IMR-90 (cell line): Measurements from ENCODE around the gene COL1A1. TPM values are rescaled to one million over a fixed set of nuclear protein-coding genes. Genes with fewer than 3 reads are reported as not detected.

ENCODE experiments used
- ATAC-seq: fragments of 200-7000 bp; cut with Tn5 transposase; 2 replicates; pipeline ENCODE4 v1.9.1; 2020; ENCODE audit warnings: low read depth, mild to moderate bottlenecking, moderate library complexity
- BruUV-seq: library from RNA; stranded (reverse); fragments of 400-500 nt; replicated peaks from 2 replicates; lab custom pipeline; 2021; lab: Mats Ljungman, UMichigan
- CTCF ChIA-PET: fragments of 300-600 bp; formaldehyde crosslinking; extraction: SDS; loops from one replicate; lab custom pipeline; 2021; ENCODE audit warnings: antibody characterized with exemption; lab: Yijun Ruan, JAX
- POLR2A ChIA-PET: fragments of 300-600 bp; sonication (Branson Sonifier 250); formaldehyde crosslinking; loops from one replicate; lab custom pipeline; 2022; ENCODE audit warnings: antibody characterized with exemption; ENCODE audit not compliant: unreplicated experiment; lab: Charles Lee
- DNase-seq: peaks from one replicate; pipeline ENCODE4 v3.0.0; 2013
- H2AFZ ChIP-seq: replicated peaks from 2 replicates; pipeline ENCODE3; 2013; ENCODE audit warnings: low read length, mild to moderate bottlenecking; ENCODE audit not compliant: poor library complexity
- H2AK5ac ChIP-seq: 2 replicates; pipeline ENCODE4 v1.6.1; 2013; ENCODE audit warnings: low read depth, low read length, inconsistent platforms
- H2AK9ac ChIP-seq: replicated peaks from 2 replicates; pipeline ENCODE3; 2013; ENCODE audit warnings: mild to moderate bottlenecking, low read depth, low read length, moderate library complexity; ENCODE audit not compliant: poor library complexity
- H2BK120ac ChIP-seq: 2 replicates; pipeline ENCODE4 v1.6.1; 2013; ENCODE audit warnings: low read depth, low read length, inconsistent platforms
- H2BK15ac ChIP-seq: 3 replicates; pipeline ENCODE4 v1.6.1; 2013; ENCODE audit warnings: low read depth, low read length, inconsistent platforms
- H2BK20ac ChIP-seq: 2 replicates; pipeline ENCODE4 v1.6.1; 2013; ENCODE audit warnings: low read depth, mild to moderate bottlenecking, inconsistent platforms, low read length, moderate library complexity
- H2BK5ac ChIP-seq: 2 replicates; pipeline ENCODE4 v1.6.1; 2013; ENCODE audit warnings: mild to moderate bottlenecking, low read depth, low read length, inconsistent platforms; ENCODE audit not compliant: poor library complexity, severe bottlenecking
- H3K14ac ChIP-seq: replicated peaks from 2 replicates; pipeline ENCODE4 v1.6.1; 2013; ENCODE audit warnings: low read depth, low read length, inconsistent platforms
- H3K18ac ChIP-seq: 2 replicates; pipeline ENCODE4 v1.6.1; 2013; ENCODE audit warnings: low read depth, low read length, control low read depth
- H3K23ac ChIP-seq: 2 replicates; pipeline ENCODE4 v1.6.1; 2013; ENCODE audit warnings: low read depth, low read length, inconsistent platforms
- H3K27ac ChIP-seq: 2 replicates; pipeline ENCODE4 v1.5.1; 2013; ENCODE audit warnings: mild to moderate bottlenecking, control low read depth, low read length; ENCODE audit not compliant: insufficient read depth
- H3K27me3 ChIP-seq: 2 replicates; pipeline ENCODE4 v1.6.1; 2013; ENCODE audit warnings: low read length; ENCODE audit not compliant: control insufficient read depth, insufficient read depth
- H3K36me3 ChIP-seq: 2 replicates; pipeline ENCODE4 v1.6.1; 2013; ENCODE audit warnings: low read length, mixed read lengths; ENCODE audit not compliant: control insufficient read depth, insufficient read depth
- H3K4ac ChIP-seq: 2 replicates; pipeline ENCODE4 v1.6.1; 2013; ENCODE audit warnings: low read depth, low read length, inconsistent platforms
- H3K4me1 ChIP-seq: 2 replicates; pipeline ENCODE4 v1.6.1; 2013; ENCODE audit warnings: low read length, mixed read lengths; ENCODE audit not compliant: control insufficient read depth, insufficient read depth
- H3K4me2 ChIP-seq: 2 replicates; pipeline ENCODE4 v1.6.1; 2013; ENCODE audit warnings: low read depth, mild to moderate bottlenecking, control low read depth, low read length, moderate library complexity
- H3K4me3 ChIP-seq: 2 replicates; pipeline ENCODE4 v1.5.1; 2013; ENCODE audit warnings: low read depth, mild to moderate bottlenecking, control low read depth, low read length, moderate library complexity; ENCODE audit not compliant: insufficient read depth
- H3K56ac ChIP-seq: 2 replicates; pipeline ENCODE4 v1.6.1; 2013; ENCODE audit warnings: low read length, inconsistent platforms; ENCODE audit not compliant: insufficient read depth; ENCODE audit errors: extremely low read depth
- H3K79me1 ChIP-seq, 2 experiments: 2 replicates each; pipeline ENCODE4 v1.6.1; 2013; ENCODE audit warnings: low read length in 2 of 2, inconsistent platforms in 1 of 2, low read depth in 1 of 2
- H3K9ac ChIP-seq: 2 replicates; pipeline ENCODE4 v1.6.1; 2013; ENCODE audit warnings: low read depth, low read length, control low read depth
- H3K9me1 ChIP-seq: 2 replicates; pipeline ENCODE4 v1.6.1; 2013; ENCODE audit warnings: low read length, inconsistent platforms; ENCODE audit not compliant: insufficient read depth
- H3K9me3 ChIP-seq: 2 replicates; pipeline ENCODE4 v1.6.1; 2013; ENCODE audit warnings: low read length; ENCODE audit not compliant: control insufficient read depth, insufficient read depth
- H4K20me1 ChIP-seq: 2 replicates; pipeline ENCODE4 v1.6.1; 2013; ENCODE audit warnings: low read length, inconsistent platforms; ENCODE audit not compliant: insufficient read depth
- H4K5ac ChIP-seq: 2 replicates; pipeline ENCODE4 v1.6.1; 2013; ENCODE audit warnings: mild to moderate bottlenecking, low read depth, low read length, control low read depth
- H4K8ac ChIP-seq, 2 experiments: 2 replicates each; pipeline ENCODE4 v1.6.1; 2013; ENCODE audit warnings: low read depth in 2 of 2, low read length in 2 of 2, control low read depth in 1 of 2, inconsistent platforms in 1 of 2
- H4K91ac ChIP-seq: 2 replicates; pipeline ENCODE4 v1.6.1; 2013; ENCODE audit warnings: low read depth, low read length, inconsistent platforms; ENCODE audit not compliant: insufficient read depth
- CEBPB ChIP-seq: IDR thresholded peaks from 2 replicates; pipeline ENCODE4 v1.6.1; 2012; ENCODE audit warnings: low read depth, low read length, improper control_type of control experiment
- CHD1 ChIP-seq: IDR thresholded peaks from 2 replicates; pipeline ENCODE4 v1.6.1; 2012; ENCODE audit warnings: low read depth, low read length, improper control_type of control experiment
- CTCF ChIP-seq: conservative IDR thresholded peaks from 2 replicates; pipeline ENCODE4 v1.5.1; 2012; ENCODE audit warnings: mild to moderate bottlenecking, low read depth, low read length, improper control_type of control experiment
- ELK1 ChIP-seq: fragments of 150-350 bp; IDR thresholded peaks from 2 replicates; pipeline ENCODE4 v1.6.1; 2016; ENCODE audit warnings: low read depth, mild to moderate bottlenecking, low read length, moderate library complexity, borderline replicate concordance
- FOS ChIP-seq: fragments of 150-350 bp; IDR thresholded peaks from 2 replicates; pipeline ENCODE4 v1.6.1; 2016; ENCODE audit warnings: low read depth, low read length
- MAFK ChIP-seq: IDR thresholded peaks from 2 replicates; pipeline ENCODE4 v1.6.1; 2012; ENCODE audit warnings: low read depth, low read length, improper control_type of control experiment
- MAZ ChIP-seq: IDR thresholded peaks from 2 replicates; pipeline ENCODE4 v1.6.1; 2012; ENCODE audit warnings: low read depth, mild to moderate bottlenecking, low read length, improper control_type of control experiment, moderate library complexity, borderline replicate concordance
- MXI1 ChIP-seq: IDR thresholded peaks from 2 replicates; pipeline ENCODE4 v1.6.1; 2012; ENCODE audit warnings: low read depth, mild to moderate bottlenecking, low read length, moderate library complexity, borderline replicate concordance
- NFE2L2 ChIP-seq: fragments of 150-350 bp; IDR thresholded peaks from 2 replicates; pipeline ENCODE4 v1.6.1; 2016; ENCODE audit warnings: low read depth, mild to moderate bottlenecking, low read length
- POLR2A ChIP-seq: IDR thresholded peaks from 2 replicates; pipeline ENCODE4 v1.6.1; 2012; ENCODE audit warnings: mild to moderate bottlenecking, low read depth, low read length
- RAD21 ChIP-seq: IDR thresholded peaks from 2 replicates; pipeline ENCODE4 v1.6.1; 2012; ENCODE audit warnings: low read length, improper control_type of control experiment
- RCOR1 ChIP-seq: IDR thresholded peaks from 2 replicates; pipeline ENCODE4 v1.6.1; 2012; ENCODE audit warnings: mild to moderate bottlenecking, low read length, improper control_type of control experiment; ENCODE audit not compliant: insufficient replicate concordance
- RFX5 ChIP-seq: IDR thresholded peaks from 2 replicates; pipeline ENCODE4 v1.8.0; 2012; ENCODE audit warnings: low read depth, mild to moderate bottlenecking, low read length, moderate library complexity
- USF2 ChIP-seq: fragments of 150-350 bp; IDR thresholded peaks from 2 replicates; pipeline ENCODE4 v1.6.1; 2017; ENCODE audit warnings: mild to moderate bottlenecking, antibody characterized with exemption, low read length, low read depth
- WGBS, 2 experiments: methylation state at CpG; one replicate each; pipeline versions ENCODE4 v1.1.5 to v1.1.7; 2013; ENCODE audit warnings: missing lambda C conversion rate in 2 of 2; ENCODE audit not compliant: insufficient read length in 1 of 2; ENCODE audit errors: extremely low coverage in 2 of 2; 5-methylcytosine and 5-hydroxymethylcytosine counted together
- dilution Hi-C: fragments of 300-500 bp; cut with HindIII; formaldehyde crosslinking; loops from one replicate; pipeline ENCODE4 v1.14.3; 2018; ENCODE audit warnings: low sequenced_read_pairs; ENCODE audit not compliant: unreplicated experiment
- in situ Hi-C: fragments of 300-500 bp; cut with MboI; formaldehyde crosslinking; loops from 3 replicates; pipeline ENCODE4 v1.14.3; 2019; ENCODE audit warnings: low sequenced_read_pairs, inconsistent platforms, mixed read lengths
- intact Hi-C: fragments of 100-400 bp; cut with micrococcal nuclease; formaldehyde crosslinking; loops from 2 replicates; pipeline ENCODE4 v1.10.0; 2022
- polyA plus RNA-seq, 3 experiments: library from polyadenylated mRNA; depleted of rRNA; stranded (reverse); fragments of >200 nt; gene quantifications; 2 replicates each; pipeline ENCODE4 v1.2.3, GENCODE V29; 2012; ENCODE audit warnings: low replicate concordance in 1 of 3
- total RNA-seq: library from RNA; depleted of rRNA; stranded (reverse); fragments of >200 nt; gene quantifications from 2 replicates; pipeline ENCODE4 v1.2.3, GENCODE V29; 2012

COL1A1 gene
- total and polyA plus RNA-seq, 2 of the 4 experiments (the other 2 are of a cell fraction): 2,180 to 4,350 TPM

GRCh38 chr17:50218771-50219315 is 17.4 kb upstream of the COL1A1 start:
- DNase-seq (peak; percentile 96), ATAC-seq (peak; percentile 61)
- Histone ChIP-seq H4K8ac (peak overlapping the region in 1 of 2 experiments; percentile 69; a peak in 3 of 4 replicates), H3K4me1 (peaks cover 46% of the 10 kb centered on the region), H2AK5ac (peak overlapping the region; percentile 81), H2BK120ac (peak overlapping the region; percentile 86), H3K27me3 (no peaks in the 10 kb centered on the region), H3K18ac (peak overlapping the region; percentile 44; the same call in 1 of the 2 replicates), H2BK15ac (peak overlapping the region; percentile 13; the same call in 1 of the 3 replicates), H3K9me3 (no peaks in the 10 kb centered on the region), H2AK9ac (peak overlapping the region; percentile 29), H3K9ac (peak overlapping the region; percentile 11; the same call in 1 of the 2 replicates), H3K4me2 (peak overlapping the region; percentile 50; the same call in 1 of the 2 replicates), H3K9me1 (peaks cover 26% of the 10 kb centered on the region), H4K91ac (peak overlapping the region; percentile 48), H3K14ac (peak overlapping the region; percentile 80), H2AFZ (peak overlapping the region; percentile 49), H4K20me1 (peaks cover 4% of the 10 kb centered on the region; the same call in 1 of the 2 replicates), H2BK20ac (peak overlapping the region; percentile 89; the same call in 1 of the 2 replicates), H3K36me3 (no peaks in the 10 kb centered on the region), H3K56ac (peak overlapping the region; percentile 88; the same call in 1 of the 2 replicates), H3K79me1 (peaks cover 17 to 65% of the 10 kb centered on the region in 2 experiments), H3K4me3 (no peak overlapping the region), H3K4ac (peak overlapping the region; percentile 81), H3K27ac (peak overlapping the region; percentile 65), H2BK5ac (peak overlapping the region; percentile 95), H3K23ac (peak overlapping the region; percentile 74; the same call in 1 of the 2 replicates), H4K5ac (no peak overlapping the region)
- in situ Hi-C loops: no loop called here
- intact Hi-C loops: loop anchor here (1.0 kb wide), 3 partner anchors 9 to 47 kb away; no protein-coding TSS in a partner anchor
- CTCF ChIA-PET: interaction anchor here (0.6 to 2.2 kb wide), 3 partner anchors 50 to 261 kb away, joined by 3 to 10 read pairs (median 3); no protein-coding TSS in a partner anchor
- POLR2A ChIA-PET: interaction anchor here (0.6 to 3.2 kb wide), 5 partner anchors 9 to 22 kb away, joined by 4 to 35 read pairs (median 7); partner anchors contain the start of gene COL1A1
- WGBS, 2 experiments: no CpG with 5 or more reads among the region's 1 CpG
- BruUV-seq: no TSS peak
- dilution Hi-C loops: no loop called here
- TF ChIP-seq RFX5: no peak
- TF ChIP-seq CHD1: no peak
- TF ChIP-seq NFE2L2: no peak
- TF ChIP-seq RAD21: no peak
- TF ChIP-seq MXI1: 0 out of 2 replicates have a peak, but pooled peaks have one; percentile 15
- TF ChIP-seq ELK1: no peak
- TF ChIP-seq CEBPB: no peak
- no peak; the same call in 1 of the 2 replicates for TF ChIP-seq USF2
- no peak for TF ChIP-seq CTCF
- TF ChIP-seq MAZ: no peak; the same call in 1 of the 2 replicates
- TF ChIP-seq POLR2A: peak; percentile 68
- TF ChIP-seq RCOR1: peak; percentile 87
- peak; percentile 88 for TF ChIP-seq FOS
- no peak for TF ChIP-seq MAFK
